GM13976 (cell line): ENCODE data around the gene RAD9B.

Experiments
- DNase-seq: peaks from one replicate; pipeline ENCODE4 v3.0.0; 2012; ENCODE audit warnings: low spot score
- in situ Hi-C: fragments of 300-500 bp; cut with MboI; formaldehyde crosslinking; loops from one replicate; pipeline ENCODE4 v1.12.0; 2022; ENCODE audit warnings: low sequenced_read_pairs, mixed read lengths, inconsistent platforms; ENCODE audit not compliant: unreplicated experiment
- TF ChIP-seq, protein P1 (sequence below): IDR thresholded peaks from 2 replicates; pipeline ENCODE4 v1.5.1; 2012; ENCODE audit warnings: borderline replicate concordance, mild to moderate bottlenecking; ENCODE audit not compliant: insufficient read depth; ENCODE audit errors: extremely low read depth, missing control alignments, control extremely low read depth

RAD9B gene

DNA sequence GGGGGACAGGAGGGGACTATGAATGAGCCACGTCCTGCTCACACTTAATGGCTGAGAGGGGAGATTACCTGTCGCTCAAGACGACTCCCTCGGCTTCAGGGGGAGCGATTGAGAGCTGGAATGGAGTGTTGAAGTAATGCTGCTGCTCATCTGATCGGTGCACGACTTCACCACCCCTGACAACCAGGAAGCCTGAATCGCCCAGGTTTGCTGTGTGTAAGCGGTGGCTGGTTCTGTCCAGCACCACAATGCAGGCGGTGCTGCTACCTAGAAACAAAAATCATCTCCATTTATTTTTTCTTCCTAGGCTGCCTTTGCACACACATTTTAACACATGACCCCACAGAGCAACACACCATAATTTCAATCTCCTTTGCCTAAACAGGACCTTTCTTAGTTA lies 43.7 kb downstream of the RAD9B start:
- TF ChIP-seq, protein P1, sequence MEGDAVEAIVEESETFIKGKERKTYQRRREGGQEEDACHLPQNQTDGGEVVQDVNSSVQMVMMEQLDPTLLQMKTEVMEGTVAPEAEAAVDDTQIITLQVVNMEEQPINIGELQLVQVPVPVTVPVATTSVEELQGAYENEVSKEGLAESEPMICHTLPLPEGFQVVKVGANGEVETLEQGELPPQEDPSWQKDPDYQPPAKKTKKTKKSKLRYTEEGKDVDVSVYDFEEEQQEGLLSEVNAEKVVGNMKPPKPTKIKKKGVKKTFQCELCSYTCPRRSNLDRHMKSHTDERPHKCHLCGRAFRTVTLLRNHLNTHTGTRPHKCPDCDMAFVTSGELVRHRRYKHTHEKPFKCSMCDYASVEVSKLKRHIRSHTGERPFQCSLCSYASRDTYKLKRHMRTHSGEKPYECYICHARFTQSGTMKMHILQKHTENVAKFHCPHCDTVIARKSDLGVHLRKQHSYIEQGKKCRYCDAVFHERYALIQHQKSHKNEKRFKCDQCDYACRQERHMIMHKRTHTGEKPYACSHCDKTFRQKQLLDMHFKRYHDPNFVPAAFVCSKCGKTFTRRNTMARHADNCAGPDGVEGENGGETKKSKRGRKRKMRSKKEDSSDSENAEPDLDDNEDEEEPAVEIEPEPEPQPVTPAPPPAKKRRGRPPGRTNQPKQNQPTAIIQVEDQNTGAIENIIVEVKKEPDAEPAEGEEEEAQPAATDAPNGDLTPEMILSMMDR, result no peak
- in situ Hi-C loops, result no loop called here
- DNase-seq, result no peak

DNA sequence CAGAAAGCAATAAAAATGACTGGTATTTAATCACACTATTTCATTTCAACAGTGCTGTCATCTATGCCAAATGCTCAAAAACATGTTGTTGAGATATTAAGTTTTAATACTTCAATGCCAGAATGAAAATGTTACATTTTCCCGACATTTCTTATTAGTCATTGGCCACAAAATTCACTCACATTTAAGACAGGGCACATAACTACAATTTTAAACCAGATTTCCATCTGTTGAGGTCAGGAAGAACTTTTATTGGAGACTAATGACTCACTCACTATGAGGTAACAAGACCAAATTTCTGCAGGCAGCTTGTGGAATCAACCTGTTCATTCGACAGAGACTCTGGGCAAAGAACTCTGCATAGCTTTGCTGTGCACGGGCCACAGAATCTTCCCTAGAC lies 44.2 kb downstream of the RAD9B start:
- in situ Hi-C loops, result no loop called here
- DNase-seq, result no peak
- TF ChIP-seq, protein P1, result no peak

DNA sequence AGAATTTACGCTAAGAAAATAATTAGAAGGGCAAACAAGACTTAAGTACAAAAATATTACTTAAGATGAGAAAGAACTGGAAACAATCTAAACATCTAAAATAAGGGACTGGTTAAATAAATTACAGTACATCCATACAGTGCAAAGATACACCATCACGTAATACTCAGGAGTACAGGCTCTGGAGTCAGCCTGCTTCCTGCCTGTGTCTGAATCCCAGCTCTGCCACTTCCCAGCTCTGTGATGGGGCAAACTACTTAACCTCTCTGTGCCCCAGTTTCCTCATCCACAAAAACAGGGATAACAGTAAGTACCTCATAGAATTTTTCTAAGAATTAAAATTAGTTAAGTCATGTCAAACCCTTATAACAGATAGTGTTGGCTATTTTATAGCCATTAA lies 45.0 kb downstream of the RAD9B start:
- TF ChIP-seq, protein P1, result no peak
- DNase-seq, result no peak
- in situ Hi-C loops, result no loop called here

DNA sequence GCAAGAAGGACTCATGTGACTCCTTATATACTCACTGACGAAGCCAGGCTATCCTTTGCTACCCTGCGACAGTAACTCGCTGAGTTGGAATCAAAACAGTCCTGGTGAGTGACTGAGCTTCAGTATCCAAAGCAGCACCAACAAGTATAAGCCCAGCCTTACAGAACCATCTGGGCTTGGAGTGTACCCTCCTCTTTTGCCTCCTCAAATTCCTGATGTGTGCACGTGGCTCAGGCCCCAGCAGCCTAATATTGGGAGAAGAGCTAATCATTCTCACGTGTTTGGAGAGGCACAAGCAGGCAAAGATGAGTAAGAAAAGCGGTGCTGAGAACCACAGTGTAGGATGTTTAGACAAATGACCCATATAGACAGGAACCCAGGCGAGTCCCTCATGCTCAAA lies 46.5 kb downstream of the RAD9B start:
- no peak for DNase-seq
- in situ Hi-C loops, result no loop called here
- TF ChIP-seq, protein P1, result no peak

DNA sequence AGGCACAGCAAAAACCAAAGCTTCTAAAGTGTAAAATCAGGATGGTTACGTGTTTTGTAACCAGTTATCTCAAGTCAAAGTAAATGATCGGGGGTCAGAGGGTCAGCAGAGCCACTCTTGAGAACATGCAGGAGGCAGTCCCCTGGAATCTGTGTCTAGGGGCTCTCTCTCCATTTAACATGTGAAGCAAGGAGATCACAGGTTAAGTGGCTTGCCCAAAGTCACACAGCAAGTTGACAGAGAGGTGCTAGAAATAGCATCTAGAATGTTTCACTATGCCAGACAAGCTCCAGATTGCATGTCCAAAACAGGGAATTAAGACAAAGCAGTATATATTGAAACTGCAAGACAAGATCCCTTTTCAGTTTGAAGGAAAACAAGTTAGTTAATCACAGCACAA lies 47.6 kb downstream of the RAD9B start:
- in situ Hi-C loops, result no loop called here
- TF ChIP-seq, protein P1, result no peak

DNA sequence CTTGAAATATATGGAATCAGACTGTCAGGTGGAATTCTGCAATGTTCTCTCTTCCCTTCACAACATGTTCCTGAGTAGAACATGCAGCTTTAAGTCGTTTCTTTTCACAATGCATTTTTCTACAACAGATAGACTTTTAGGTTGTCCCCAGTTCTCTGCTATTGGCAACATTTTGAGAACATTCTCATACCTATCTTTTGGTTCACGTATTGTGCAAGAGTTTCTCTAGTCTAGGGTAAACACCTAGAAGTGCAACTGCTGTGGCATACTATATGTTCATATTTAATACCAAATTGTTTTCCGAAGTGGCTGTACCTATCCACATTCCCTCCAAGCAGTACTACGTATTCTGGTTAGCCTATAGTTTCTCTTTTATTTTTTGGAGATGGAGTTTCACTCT lies 48.9 kb downstream of the RAD9B start:
- DNase-seq, result no peak

More for the DNA sequence above, 47.6 kb downstream of the RAD9B start:
- no peak for DNase-seq

More for the DNA sequence above, 48.9 kb downstream of the RAD9B start:
- TF ChIP-seq, protein P1, result no peak
- in situ Hi-C loops, result no loop called here
